OCI-LY3 (cell line): ENCODE results near the gene NRXN3.

ENCODE experiments used
- H2AFZ ChIP-seq: fragments of 200-600, 300-600 bp; shearing (Covaris generic); 2 replicates; pipeline ENCODE4 v1.6.0; 2014; ENCODE audit warnings: antibody characterized with exemption, low read depth, low read length
- H3K27ac ChIP-seq: fragments of 200-600, 300-600 bp; sonication (generic); 2 replicates; pipeline ENCODE4 v1.5.1; 2014; ENCODE audit warnings: mild to moderate bottlenecking, low read length, moderate library complexity, mixed read lengths
- H3K27me3 ChIP-seq: fragments of 200-600, 300-600 bp; sonication (generic); 2 replicates; pipeline ENCODE4 v1.6.1; 2014; ENCODE audit warnings: low read depth, low read length, mixed read lengths
- H3K36me3 ChIP-seq: fragments of 200-600, 300-600 bp; sonication (generic); replicated peaks from 2 replicates; pipeline ENCODE3; 2014; ENCODE audit warnings: low read depth, low read length, mixed read lengths
- H3K4me1 ChIP-seq: fragments of 300-600, 200-600 bp; sonication (generic); 2 replicates; pipeline ENCODE4 v1.6.1; 2014; ENCODE audit warnings: low read length, mixed read lengths
- H3K4me2 ChIP-seq: fragments of 200-600, 300-600 bp; sonication (generic); 2 replicates; pipeline ENCODE4 v1.6.1; 2014; ENCODE audit warnings: low read length, mixed read lengths
- H3K4me3 ChIP-seq: fragments of 300-600, 200-600 bp; sonication (generic); 2 replicates; pipeline ENCODE4 v1.5.1; 2014; ENCODE audit warnings: antibody characterized with exemption, mild to moderate bottlenecking, low read length, moderate library complexity
- H3K79me2 ChIP-seq: fragments of 300-600, 200-600 bp; shearing (Covaris generic); 2 replicates; pipeline ENCODE4 v1.6.1; 2014; ENCODE audit warnings: mild to moderate bottlenecking, low read length, mixed read lengths
- H3K9ac ChIP-seq: fragments of 300-600, 200-600 bp; shearing (Covaris generic); 2 replicates; pipeline ENCODE4 v1.6.0; 2014; ENCODE audit warnings: mild to moderate bottlenecking, low read length, moderate library complexity
- H3K9me3 ChIP-seq: fragments of 200-600, 300-600 bp; shearing (Covaris generic); 2 replicates; pipeline ENCODE4 v1.6.1; 2014; ENCODE audit warnings: low read length, mixed read lengths; ENCODE audit not compliant: insufficient read depth
- H4K20me1 ChIP-seq: fragments of 200-600, 300-600 bp; sonication (generic); 2 replicates; pipeline ENCODE4 v1.6.1; 2016; ENCODE audit warnings: low read length, mixed read lengths; ENCODE audit not compliant: insufficient read depth
- EZH2phosphoT487 ChIP-seq: fragments of 200-600 bp; shearing (Covaris generic); IDR thresholded peaks from 2 replicates; pipeline ENCODE4 v1.6.1; 2018; ENCODE audit warnings: antibody characterized with exemption, mixed run types, low read depth
- TF ChIP-seq, protein P1 (sequence below): fragments of 200-600, 300-600 bp; sonication (generic); IDR thresholded peaks from 2 replicates; pipeline ENCODE4 v1.5.1; 2014; ENCODE audit warnings: antibody characterized with exemption, low read length, low read depth

Gene NRXN3

DNA sequence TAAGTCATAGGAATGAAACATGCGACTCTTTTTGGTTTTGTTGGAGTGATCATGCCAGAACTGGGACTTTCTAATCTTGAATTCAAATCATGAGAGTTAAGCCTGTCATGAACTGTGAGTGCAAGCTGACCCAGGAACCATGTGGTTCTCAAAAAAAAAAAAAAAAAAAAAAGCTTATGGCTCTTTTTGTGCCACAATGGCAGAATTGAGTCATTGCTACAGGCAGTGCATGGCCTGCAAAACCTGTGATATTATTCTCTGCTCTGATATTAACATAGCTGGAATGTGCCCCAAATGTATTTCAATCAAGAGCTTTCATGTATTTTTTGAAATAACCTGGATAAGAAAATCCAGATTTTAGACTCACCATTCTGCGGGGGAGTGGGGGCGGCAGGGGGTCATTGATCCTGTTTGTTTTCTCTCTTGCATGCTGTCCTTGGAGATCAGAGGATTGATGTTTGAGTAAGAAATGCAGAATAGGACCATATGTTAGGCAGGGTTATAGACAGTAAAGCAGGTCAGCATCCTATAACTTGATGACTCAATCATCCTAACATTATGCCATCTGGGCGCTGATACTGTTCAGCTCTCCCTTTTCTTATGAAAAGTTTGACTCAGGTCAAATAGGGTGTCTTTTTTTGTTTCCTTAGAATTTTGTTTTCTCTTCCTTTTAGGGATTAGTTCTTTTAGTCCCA, 1243.7 kb downstream of the NRXN3 start:
- H3K27me3 ChIP-seq, result no peaks in the 10 kb centered on the region
- H3K36me3 ChIP-seq, result no peaks in the 10 kb centered on the region
- H3K79me2 ChIP-seq, result no peaks in the 10 kb centered on the region
- H3K9me3 ChIP-seq, result no peaks in the 10 kb centered on the region
- no peaks in the 10 kb centered on the region for H3K4me1 ChIP-seq
- H4K20me1 ChIP-seq, result no peaks in the 10 kb centered on the region; the same call in 1 of the 2 replicates
- no peak overlapping the region for H2AFZ ChIP-seq
- H3K9ac ChIP-seq, result no peak overlapping the region
- no peak for TF ChIP-seq EZH2phosphoT487
- TF ChIP-seq, protein P1, sequence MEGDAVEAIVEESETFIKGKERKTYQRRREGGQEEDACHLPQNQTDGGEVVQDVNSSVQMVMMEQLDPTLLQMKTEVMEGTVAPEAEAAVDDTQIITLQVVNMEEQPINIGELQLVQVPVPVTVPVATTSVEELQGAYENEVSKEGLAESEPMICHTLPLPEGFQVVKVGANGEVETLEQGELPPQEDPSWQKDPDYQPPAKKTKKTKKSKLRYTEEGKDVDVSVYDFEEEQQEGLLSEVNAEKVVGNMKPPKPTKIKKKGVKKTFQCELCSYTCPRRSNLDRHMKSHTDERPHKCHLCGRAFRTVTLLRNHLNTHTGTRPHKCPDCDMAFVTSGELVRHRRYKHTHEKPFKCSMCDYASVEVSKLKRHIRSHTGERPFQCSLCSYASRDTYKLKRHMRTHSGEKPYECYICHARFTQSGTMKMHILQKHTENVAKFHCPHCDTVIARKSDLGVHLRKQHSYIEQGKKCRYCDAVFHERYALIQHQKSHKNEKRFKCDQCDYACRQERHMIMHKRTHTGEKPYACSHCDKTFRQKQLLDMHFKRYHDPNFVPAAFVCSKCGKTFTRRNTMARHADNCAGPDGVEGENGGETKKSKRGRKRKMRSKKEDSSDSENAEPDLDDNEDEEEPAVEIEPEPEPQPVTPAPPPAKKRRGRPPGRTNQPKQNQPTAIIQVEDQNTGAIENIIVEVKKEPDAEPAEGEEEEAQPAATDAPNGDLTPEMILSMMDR, result no peak
- no peak overlapping the region for H3K4me3 ChIP-seq
- H3K27ac ChIP-seq, result no peak overlapping the region
- no peak overlapping the region for H3K4me2 ChIP-seq

DNA sequence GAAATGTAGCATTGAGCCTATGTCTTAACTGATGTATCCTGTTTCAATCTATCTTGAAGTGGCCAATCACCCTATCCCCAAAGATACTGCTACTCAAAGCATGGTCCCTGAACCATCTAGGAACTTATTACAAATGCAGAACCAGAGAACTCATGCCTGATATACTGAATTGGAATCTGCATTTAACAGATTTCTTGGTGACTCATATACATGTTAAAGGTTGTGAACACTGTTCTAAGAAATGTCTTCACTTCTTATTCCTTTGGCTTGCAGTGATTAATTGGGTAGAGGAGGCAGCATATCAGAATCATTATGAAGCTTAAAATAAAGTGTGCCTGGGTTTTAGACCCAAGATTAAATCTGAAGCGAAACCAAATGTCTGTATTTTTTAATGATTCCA, 1245.6 kb downstream of the NRXN3 start:
- H3K4me1 ChIP-seq, result peaks cover 6% of the 10 kb centered on the region; the same call in 1 of the 2 replicates
- H3K9me3 ChIP-seq, result no peaks in the 10 kb centered on the region

DNA sequence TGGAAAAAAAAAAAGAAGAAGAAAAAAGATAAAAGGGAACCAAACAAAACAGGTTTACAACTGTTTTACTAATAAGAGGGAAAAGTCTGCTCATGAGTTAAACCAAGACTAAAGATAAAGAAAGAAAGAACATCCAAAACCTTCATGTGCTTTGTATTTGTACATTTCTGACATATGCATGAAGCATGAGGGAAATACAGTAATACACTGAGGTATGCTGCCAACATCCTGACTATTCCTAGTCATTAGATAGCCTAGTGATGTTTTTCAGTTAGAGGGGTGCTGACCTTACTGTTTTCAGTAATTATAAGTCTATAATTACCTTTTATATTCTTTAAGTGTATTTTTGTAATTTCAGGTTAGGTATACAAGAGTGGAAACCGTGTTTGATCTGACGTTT, 1247.8 kb downstream of the NRXN3 start:
- TF ChIP-seq, protein P1, result no peak
- no peak for TF ChIP-seq EZH2phosphoT487
- Histone ChIP-seq H3K27ac (no peak overlapping the region), H3K4me3 (no peak overlapping the region), H2AFZ (no peak overlapping the region), H3K4me2 (no peak overlapping the region), H3K9me3 (no peaks in the 10 kb centered on the region), H3K27me3 (no peaks in the 10 kb centered on the region), H3K36me3 (no peaks in the 10 kb centered on the region), H3K79me2 (no peaks in the 10 kb centered on the region), H3K4me1 (peaks cover 6% of the 10 kb centered on the region; the same call in 1 of the 2 replicates), H4K20me1 (no peaks in the 10 kb centered on the region), H3K9ac (no peak overlapping the region)

More for the DNA sequence above, 1245.6 kb downstream of the NRXN3 start:
- no peak overlapping the region for H3K27ac ChIP-seq
- TF ChIP-seq EZH2phosphoT487, result no peak
- TF ChIP-seq, protein P1, result no peak
- no peak overlapping the region for H3K9ac ChIP-seq
- H4K20me1 ChIP-seq, result no peaks in the 10 kb centered on the region; the same call in 1 of the 2 replicates
- H3K4me2 ChIP-seq, result no peak overlapping the region
- H3K36me3 ChIP-seq, result no peaks in the 10 kb centered on the region
- no peaks in the 10 kb centered on the region for H3K27me3 ChIP-seq
- H3K79me2 ChIP-seq, result no peaks in the 10 kb centered on the region
- no peak overlapping the region for H3K4me3 ChIP-seq
- H2AFZ ChIP-seq, result no peak overlapping the region

DNA sequence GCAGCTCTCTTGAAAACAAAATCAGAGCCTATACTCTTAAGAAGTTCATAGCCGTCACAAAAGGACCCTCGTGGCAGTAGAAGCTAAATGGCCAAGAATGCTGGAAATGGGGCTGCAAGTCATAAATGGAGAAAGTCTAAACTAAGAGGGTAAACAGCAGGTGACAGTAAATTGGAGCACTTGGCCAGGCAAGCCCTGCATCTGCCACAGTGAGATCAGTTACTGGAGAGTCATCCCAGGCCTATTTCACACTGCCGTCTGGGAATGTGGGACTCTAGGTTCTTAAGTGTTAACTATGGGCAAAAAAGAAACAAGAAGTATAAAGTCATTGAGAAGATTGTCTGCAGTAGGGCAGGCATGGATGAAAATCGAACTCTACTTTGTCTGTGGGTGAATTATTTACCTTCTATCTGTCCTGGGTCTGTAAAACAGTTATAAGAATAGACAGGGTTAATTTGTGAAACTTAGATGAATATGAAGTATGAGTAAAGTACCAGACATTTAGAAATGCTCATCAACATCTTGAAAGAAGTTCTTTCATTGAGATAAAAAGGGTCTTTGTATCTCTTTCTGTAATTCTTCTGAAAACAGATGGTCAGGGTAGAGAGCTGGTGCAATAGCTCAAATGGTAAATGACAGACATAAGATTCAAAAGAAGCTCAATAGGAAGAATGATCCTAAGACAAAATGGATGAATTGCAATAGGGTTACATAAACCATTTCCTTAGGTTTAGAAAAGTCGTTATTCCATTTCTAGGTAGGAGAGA, 1248.7 kb downstream of the NRXN3 start:
- TF ChIP-seq, protein P1, result no peak
- TF ChIP-seq EZH2phosphoT487, result no peak
- Histone ChIP-seq H3K9me3 (no peaks in the 10 kb centered on the region), H3K27me3 (no peaks in the 10 kb centered on the region), H3K4me3 (no peak overlapping the region), H3K79me2 (no peaks in the 10 kb centered on the region), H3K36me3 (no peaks in the 10 kb centered on the region), H2AFZ (no peak overlapping the region), H3K4me1 (peaks cover 6% of the 10 kb centered on the region; the same call in 1 of the 2 replicates), H3K27ac (no peak overlapping the region), H3K9ac (no peak overlapping the region), H3K4me2 (no peak overlapping the region), H4K20me1 (no peaks in the 10 kb centered on the region)
